Measurements from ENCODE around the gene DEFB112.

Gene DEFB112, protein sequence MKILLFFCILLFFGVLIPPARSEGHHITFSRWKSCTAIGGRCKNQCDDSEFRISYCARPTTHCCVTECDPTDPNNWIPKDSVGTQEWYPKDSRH

GRCh38 chr6:50049829-50050228, at the start of gene DEFB112:
DEFB112 (minus strand) TSS chr6:50049929; CDS start chr6:50049869, 60 bp downstream.
- DNase-seq = no peak

GRCh38 chr6:50098641-50098993, 48.9 kb upstream of the DEFB112 start:
- no peak for DNase-seq

DNA sequence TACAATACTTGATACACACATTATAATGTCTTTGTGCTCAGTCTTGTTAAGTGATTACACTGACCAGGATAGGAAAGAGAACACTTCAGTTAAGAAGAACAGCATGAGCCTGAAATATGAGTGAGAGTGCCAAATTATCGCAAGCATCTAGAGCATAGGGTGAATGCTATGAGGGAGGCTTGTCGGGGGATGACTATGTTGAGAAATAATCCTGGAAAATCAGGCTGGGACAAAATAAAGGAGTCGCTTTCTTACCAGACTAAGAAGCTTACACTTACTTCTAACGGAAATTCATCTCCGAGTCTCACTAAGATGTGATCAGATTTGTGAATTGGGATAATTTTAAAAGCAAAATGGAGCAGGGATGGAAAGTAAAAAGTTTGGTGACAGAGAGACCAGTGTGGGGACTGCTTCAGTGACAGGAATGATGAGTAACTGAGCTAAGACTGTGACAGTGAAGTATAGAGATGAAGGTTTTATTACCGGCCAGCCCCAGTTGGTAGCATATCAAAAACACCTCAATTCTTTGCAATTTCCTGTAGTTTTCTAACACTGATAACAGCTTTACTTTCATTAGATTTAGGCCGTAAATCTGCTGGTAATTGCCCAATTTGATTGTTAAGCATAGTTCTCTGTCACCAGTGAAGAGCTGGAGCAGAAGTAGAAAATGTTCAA, 48.4 kb upstream of the DEFB112 start:
- no peak for DNase-seq

DNA sequence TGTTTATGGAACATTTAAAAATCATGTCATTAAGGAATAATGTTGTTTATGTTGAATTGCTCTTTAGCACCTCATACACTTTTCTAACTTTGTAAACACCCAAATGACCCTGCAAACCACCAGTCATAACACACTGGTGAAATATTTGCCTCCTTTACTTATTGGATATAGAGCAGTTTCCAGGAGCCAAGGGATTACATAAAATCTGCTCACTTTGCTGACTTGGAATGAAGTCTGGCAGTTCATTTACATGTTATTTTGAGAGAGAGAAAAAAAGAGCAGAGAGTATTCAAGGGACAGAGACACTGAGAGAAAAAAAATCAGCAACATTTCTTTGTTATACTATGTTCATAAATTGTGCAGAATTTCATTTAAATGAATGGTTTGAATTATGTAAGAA, 46.6 kb upstream of the DEFB112 start:
- no peak for DNase-seq

GRCh38 chr6:50093938-50094272, 44.2 kb upstream of the DEFB112 start:
- no peak for DNase-seq

DNA sequence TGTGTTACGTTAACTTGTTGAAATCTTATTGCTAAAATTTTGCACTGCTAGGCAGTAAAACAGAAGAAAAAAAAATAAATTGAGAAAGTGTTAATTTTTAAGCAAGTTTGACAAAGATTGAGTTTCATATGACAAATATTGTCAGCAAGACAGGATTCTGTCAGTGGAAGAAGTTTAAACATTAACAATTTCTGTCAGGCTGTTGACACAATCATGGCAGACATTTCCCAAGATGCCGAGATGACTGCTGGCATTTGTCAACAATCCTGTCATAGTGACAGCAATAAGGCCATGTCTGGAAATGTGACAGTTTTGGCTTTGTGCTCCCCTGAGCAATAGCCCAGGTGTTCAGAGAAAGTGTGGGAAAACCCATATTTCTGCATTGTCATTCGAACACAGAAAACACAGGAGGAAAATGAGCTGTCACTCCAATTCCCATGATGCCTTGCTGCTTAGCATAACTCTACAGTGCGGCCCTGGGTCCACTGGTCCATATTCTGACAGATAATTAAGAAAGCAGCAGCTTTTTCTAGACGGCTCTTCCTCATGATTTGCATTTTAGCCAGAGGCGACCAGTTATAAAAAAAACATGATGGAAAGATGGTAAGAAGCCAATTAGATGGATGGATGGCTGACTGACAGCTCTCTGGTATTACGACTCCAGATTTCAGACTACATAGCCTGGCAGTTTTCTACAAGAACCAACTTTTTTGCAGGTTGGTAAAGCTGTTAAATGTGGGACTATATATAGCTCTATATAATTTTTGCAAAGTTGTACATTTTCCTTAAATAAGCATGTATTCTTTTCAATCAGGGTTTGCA, 43.6 kb upstream of the DEFB112 start:
- DNase-seq = no peak

DNA sequence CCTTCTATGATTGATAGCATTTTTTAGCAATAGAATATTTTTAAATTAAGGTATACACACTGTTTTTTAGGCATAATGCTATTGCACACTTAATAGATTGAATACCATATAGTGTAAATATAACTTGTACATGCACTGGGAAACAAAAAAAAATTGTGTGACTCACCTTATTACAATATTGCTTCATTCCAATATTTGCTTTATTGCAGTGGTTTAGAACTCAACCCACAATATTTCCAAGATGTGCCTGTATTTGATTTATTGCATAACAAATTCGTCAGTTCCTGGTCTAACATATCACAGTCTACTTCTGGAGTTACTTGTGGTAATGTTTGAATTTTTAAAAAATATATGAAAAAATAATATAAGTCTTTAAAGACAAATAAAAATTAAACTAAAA, 41.9 kb upstream of the DEFB112 start:
- peak; percentile 66 for DNase-seq

- no peak for DNase-seq
These were observed 40.2 kb upstream of the DEFB112 start for GRCh38 chr6:50089911-50090310.

GRCh38 chr6:50087231-50087954, 37.7 kb upstream of the DEFB112 start:
- peak; percentile 84 for DNase-seq

GRCh38 chr6:50077385-50077784, 27.7 kb upstream of the DEFB112 start:
- no peak for DNase-seq

DNA sequence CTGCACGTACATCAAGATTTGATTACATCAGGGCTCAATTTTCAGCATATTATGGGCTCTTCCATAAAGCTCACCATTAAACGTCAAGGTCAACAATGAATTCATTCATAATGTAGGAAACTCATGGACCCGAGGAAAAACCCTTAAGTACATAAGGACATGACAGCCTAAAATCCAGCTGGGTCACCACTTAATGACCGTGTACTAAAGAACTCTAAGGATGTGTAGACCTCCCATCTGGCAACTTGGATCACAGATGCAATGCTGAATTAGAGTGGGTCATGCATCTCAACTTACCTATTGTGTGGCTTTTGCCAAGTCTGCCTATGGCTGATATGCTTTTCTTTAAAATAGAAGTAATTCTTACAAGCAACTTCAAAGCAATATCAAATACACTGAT, 26.7 kb upstream of the DEFB112 start:
- no peak for DNase-seq

- no peak for DNase-seq
These were observed 22.2 kb upstream of the DEFB112 start for GRCh38 chr6:50071921-50072320.

- no peak for DNase-seq
These were observed 20.4 kb upstream of the DEFB112 start for GRCh38 chr6:50070101-50070500.

DNA sequence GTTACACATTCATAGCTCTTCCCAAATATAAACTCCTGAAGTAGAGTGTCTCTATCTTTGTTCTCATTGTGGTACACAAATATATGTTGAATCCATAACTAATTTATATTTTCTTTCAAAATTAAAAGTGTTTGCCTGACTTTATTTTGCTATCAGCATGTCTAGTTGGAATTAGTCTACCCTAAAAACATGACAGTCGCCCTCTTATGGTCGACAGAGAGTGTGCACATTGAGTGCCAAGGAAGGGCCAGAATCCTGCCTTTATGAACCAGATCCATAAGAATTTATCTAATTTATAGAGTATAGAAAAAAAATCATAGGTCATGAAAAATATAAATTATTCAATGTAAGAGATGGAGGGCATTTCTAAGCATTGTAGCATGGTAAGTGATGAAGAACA, 12.3 kb upstream of the DEFB112 start:
- no peak for DNase-seq

- DNase-seq = no peak
These were observed 6.5 kb upstream of the DEFB112 start for GRCh38 chr6:50056242-50056641.

DNA sequence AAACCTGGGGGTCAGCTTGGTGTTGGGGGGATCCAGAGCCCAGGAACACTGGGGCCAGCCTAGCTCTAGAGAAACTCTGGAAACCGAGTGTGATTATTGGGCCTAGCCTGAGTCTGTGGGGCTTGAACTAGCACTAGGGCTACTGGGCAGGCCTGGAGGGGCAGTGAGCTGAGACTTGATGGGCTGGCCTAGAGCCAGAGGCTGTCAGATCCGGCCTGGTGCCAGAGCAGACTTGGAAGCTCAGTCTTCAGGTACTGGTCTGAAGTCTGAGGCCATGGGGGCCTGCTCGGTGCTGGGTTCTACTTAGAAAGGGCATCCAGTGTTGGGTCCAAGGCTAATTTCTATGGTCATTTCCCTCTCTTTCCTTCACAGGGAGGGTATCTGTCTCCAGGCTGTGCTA, 2.7 kb downstream of the DEFB112 start:
- DNase-seq = no peak

DNA sequence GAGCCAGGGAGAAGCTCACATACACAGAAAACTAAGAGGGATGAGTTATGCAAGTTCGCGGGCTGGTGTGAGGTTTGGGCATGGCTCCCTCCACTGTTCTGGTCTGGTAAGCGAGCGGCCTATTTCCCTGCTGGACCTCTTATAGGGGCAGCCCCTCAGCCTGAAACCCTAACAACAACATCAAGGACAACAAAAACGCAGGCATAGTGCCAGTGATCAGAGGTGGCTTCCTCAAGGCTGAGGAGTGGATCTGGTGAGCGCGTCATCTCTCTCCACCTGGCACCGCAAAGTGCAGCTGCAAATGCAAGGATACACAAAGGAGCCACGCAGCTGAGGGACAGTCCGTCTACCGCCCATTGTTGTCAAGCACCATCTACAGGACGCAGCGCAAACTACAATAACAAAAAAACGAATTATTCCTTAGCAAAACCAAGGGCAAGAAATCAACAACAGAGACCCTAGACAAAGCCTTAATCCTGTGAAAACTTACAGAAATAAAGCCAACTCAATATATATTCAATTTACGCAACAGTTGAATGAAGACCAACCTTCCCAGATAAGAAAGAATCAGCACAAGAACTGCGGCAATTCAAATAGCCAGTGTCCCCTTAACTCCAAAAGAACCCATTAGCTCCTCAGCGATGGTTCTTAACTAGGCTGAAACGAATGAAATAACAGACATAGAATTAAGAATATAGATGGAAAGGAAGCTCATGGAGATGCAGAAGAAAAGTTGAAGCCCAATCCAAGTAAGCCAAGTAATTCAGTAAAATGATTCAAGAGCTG, 18.8 kb downstream of the DEFB112 start:
- DNase-seq = peak; percentile 4

GRCh38 chr6:50030350-50030749, 19.4 kb downstream of the DEFB112 start:
- no peak for DNase-seq

DNA sequence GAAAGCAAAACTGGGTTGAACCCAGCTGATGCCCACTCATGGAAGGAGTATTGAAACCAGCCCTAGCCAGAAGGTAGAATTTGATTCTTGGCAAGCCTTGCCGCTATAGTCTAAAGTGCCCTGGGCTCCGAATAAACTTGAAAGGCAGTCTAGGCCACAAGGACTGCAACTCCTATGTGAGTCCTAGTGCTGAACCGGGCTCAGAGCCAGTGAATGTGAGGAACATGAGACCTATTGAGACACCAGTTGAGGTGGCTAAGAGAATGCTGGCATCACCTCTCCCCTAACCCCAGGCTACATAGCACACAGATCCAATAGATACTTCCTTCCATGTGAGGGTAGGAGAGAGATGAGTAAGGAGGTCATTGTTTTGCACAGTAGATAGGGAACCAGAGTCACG, 24.5 kb downstream of the DEFB112 start:
- no peak for DNase-seq

- DNase-seq = no peak
These were observed 27.8 kb downstream of the DEFB112 start, which contains the start of gene DEFB110 for GRCh38 chr6:50021894-50022293. DEFB110 (minus strand) TSS chr6:50021994; CDS start chr6:50021935, 59 bp downstream.

DNA sequence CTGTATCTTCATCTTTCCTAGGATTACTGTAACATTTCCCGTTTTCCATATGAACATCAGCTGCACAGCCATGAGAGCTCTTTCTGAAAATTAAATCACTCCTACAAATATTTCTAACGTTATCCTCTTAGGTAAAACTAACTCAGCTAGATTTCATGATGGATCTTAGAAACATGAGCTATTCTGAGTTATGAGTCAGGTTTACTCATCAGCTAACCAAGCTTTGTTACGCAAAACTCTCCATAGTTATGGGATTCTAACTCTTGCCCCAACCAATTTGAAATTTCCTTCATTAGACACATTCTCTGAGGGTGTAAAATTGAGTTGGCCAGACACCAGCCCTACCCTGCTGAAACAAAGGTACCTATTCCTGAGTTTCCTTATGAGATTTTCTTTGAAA, 41.9 kb downstream of the DEFB112 start:
- DNase-seq = peak; percentile 64

GRCh38 chr6:50003139-50003538, 46.6 kb downstream of the DEFB112 start:
- no peak for DNase-seq

DNA sequence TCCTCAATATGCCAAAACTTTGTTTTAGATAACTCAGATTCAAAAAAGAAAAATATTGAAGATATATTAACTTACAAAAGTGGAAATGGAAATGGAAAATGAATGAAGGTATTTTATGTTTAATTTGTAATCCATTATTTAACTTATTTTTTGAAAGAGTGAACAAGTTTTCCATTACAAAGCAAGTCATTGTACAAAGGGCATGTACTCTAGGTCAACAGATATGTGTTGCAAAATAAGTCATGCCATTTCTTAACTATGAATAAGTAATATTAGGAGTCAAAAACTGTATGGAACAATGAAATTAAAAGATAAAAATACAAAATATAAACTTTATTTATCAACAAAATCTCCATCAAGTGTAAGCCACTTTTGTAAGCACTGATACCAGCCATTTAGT, 54.5 kb downstream of the DEFB112 start:
- DNase-seq = no peak

All from fibroblast of skin of right quadriceps (primary cell).